Hematopoietic multipotent progenitor cell treated with erythropoietin and hydrocortisone succinate and interleukin-3 and kit ligand, for 8 days (in vitro differentiated cells): Measurements from ENCODE around the gene MSMO1.
"Not testable (repeated sequence)": the region's sequence is repeated elsewhere in the genome, so short reads cannot be mapped to it uniquely, and the experiment has no call there.

Source experiments
- DNase-seq: peaks from one replicate; pipeline ENCODE4 v3.0.0-alpha.2; 2015

Gene MSMO1

DNA sequence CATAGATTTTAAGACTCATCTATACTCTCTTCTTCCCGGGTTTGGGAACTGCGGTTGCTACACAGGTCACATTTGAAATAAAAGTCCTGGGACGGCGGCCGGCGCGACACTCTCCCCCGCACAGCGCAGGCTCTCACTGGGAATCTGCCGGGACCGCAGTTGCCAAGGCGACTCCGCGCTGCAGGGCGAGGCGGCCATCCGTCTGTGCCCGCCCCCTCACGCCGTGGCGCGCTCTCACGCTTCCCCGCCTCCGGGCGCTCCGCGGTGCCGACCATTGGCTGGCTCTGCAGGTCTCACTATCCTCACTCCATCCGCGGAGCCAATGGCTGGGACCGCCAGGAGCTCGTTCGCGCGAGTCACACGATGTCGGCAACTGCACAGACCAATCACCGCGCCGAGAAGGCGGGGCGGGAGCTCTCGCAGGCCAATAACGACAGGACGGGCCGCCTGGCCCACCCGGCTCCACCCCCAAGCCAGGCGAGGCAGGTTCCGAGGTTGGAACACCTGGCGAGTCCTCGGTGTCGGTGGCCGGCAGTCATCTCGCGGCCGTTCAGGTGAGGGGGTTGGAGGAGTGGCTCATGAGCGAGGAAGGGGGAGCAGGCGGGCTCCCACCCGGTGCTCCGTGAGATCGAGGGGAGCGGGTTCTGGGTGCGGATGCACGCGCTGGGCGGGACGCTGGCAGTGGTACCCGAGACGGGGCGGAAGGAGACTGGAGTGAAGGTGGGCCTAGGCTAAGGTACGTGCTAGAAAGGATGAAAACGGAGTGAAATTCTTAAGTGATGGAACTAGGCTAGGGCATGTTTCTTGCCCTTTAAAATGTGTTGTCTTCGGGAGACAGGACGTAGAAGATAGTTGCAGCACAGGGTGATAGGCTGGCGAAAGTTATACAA, at the start of gene MSMO1:
TSS of gene MSMO1 (plus strand) at position 459 of the 890 bp plus-strand sequence. CDS start 5,702 bp downstream, outside the sequence.
- peak; percentile 99 for DNase-seq

DNA sequence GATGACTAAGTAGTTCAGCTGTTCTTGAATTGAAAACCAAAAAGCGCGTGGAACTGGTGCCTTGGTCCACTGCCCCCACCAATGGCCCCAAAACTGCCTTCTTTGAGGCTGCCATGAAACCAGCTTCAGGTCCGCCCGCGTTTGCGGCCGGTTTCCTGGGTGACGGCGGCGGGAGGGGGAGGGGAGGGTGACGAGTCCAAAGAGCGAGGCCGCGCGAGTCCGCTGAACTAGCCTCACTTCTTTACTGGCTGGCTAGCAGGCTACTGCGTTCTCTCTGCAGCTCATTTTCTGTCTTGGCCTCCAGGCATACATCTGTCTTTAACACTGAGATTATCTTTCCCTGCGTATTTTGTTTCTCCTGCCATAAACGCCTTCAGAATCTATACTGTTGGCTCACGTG, 47.9 kb upstream of the MSMO1 start:
- DNase-seq = not testable (repeated sequence)

DNA sequence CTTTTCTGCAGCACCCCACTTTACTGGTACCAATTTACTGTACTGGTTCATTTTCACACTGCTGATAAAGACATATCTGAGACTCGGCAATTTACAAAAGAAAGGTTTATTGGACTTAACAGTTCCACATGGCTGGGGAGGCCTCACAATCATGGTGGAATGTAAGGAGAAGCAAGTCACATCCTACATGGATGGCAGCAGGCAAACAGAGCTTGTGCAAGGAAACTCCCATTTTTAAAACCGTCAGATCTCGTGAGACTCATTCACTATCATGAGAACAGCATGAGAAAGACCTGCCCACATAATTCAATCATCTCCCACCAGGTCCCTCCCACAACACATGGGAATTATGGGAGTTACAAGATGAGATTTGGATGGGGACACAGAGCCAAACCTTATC, 42.8 kb upstream of the MSMO1 start:
- not testable (repeated sequence) for DNase-seq

- not testable (repeated sequence) for DNase-seq
Measured at GRCh38 chr4:165286619-165287340, 40.7 kb upstream of the MSMO1 start.

DNA sequence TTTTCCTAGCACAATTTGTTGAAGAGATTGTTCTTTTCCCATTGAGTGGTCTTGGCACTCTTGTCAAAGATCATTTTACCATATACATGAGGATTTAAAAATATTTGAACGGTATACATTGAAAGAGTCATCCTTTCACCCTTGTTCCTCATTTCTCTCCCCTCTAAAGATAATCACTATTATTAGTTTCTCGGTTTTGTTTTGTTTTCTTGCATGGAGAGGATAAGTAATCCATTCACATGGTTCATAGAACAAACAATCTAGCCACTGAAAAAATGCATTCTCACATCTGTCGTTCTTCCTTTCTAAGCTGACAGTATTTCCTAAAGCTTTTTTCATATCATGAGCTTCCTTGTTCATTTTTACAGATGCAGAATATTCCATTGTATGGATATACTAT, 39.2 kb upstream of the MSMO1 start:
- no peak for DNase-seq

GRCh38 chr4:165288639-165289422, 38.6 kb upstream of the MSMO1 start:
- DNase-seq = no peak

GRCh38 chr4:165289423-165289785, 38.1 kb upstream of the MSMO1 start:
- no peak for DNase-seq

- DNase-seq = no peak
Measured at GRCh38 chr4:165293061-165293460, 34.4 kb upstream of the MSMO1 start.

DNA sequence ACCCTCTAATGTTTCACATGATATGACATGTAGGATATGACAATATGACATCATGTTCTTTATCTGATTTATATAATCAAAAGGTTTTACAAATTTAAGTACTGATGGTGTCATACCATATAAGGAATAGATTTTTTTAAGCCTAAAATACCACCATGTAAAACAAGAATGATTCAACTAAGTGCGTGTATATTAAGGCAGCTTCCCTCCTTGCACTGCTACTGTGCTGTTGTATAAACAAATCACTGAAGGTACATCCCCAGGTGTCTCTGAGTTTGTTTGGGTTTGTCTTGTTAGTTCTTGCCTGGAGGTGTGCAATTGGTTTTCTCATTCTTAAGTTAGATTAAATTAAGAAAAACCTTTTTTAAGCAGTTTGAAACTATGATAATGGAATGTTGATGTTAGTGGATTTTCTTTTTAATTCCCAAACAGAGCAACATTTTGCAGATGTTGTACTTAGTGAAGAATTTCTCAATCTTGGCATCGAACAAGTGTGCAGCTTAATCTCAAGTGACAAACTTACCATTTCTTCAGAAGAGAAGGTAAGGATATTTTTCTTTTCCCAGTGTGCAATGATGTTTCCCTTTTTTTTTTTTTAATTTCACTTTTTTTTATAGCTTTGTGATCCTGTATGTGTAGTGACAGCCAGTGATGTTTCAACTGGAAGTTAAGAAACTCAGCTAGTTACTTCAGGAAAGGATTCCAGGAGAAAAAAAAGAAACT, 33.4 kb upstream of the MSMO1 start:
- DNase-seq = no peak

DNA sequence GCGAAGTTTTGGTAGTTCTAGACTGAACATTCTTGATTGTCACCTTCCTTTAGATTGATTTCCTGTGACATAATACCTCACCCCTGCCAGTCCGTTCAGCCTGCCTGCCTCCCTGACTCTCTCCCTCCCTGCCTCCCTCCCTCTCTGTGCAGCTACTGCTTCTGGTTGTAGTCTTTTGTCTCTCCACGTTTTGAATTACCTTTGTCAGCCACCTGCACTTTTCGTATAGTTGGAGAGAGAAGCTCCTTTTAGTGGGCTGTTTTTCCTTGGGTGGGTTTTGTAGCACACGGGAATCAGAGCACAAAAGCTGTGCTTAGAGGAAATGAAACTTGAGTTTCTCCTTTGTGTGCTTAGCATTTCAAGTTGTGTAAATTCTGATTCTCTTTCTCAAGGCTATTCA, 32.6 kb upstream of the MSMO1 start:
- no peak for DNase-seq

DNA sequence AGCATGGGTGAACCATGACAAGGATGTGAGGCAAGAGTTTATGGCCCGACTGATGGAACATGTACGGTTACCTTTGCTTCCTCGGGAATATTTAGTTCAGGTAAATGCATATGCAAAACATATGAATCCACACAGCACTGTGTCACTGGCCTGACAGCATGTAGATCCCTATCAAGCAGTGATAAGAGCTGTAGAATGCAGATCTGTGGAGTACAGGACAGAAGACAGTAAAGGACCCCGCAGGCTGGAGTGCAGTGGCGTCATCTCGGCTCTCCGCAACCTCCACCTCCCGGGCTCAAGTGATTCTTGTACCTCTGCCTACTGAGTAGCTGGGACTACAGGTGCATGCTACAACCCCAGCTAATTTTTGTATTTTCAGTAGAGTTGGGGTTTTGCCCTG, 29.8 kb upstream of the MSMO1 start:
- no peak for DNase-seq

DNA sequence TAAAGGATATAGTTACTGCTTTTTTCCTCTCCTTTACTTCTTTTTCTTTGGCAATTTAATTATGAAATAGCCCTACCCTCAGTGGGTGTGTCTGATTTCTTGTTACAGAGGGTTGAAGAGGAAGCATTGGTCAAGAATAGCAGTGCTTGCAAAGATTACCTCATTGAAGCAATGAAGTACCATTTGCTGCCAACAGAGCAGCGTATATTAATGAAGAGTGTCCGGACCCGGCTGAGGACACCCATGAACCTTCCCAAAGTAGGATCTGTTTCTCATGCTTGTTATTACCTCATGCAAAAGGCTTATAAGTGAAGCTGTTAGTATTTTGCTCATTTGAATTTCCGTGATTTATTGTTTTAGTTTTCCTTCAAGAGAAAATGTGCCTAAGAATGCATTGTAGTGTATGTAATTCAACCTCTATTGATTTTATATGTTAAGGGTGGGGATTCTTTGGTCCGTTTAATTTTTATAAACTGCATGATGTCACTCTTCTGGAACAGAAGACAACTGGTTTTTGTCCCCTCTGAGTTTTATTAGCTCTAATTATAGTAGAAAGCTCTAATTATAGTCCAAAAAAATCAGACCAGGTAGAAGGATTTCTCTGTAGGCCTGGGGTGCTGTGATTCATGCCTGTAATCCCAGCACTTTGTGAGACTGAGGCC, 27.9 kb upstream of the MSMO1 start:
- DNase-seq = no peak

DNA sequence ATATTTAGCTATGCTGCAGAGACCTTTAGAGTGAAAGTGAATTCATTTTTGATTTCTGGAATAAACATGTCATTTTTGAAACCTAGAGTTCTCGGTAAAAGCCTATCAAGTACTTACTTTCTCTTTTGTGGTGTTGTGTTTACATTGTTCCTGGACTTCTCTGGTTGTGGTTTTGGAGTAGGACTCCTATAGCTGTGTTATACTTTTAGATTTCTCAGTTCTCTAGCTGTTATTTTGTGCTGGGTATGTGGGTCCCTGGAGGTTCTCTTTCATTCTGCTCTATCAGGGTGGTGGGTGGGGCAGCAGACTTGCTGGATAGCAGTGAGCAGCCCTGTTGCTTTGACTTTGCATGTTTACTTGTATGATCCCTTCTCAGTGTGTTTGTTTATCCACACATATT, 25.6 kb upstream of the MSMO1 start:
- DNase-seq = peak; percentile 13

DNA sequence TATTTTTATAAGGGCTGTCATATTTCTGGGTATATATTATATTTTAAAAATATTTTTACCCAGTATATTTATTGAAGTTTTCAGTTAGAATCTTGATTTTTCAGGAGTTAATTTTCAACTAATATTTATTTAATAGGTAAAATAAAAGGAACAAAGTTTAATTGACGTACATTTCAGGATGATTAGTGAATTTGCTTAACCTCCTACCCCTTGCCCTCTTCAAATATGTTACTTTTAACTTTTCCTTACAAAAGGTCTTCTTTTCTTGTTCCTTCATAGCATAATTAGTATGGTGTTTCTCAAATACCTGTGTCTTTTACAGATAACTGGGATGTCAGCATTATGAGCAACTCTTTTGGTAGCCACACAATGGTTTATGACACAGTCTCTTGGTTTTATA, 24.8 kb upstream of the MSMO1 start:
- DNase-seq = no peak

DNA sequence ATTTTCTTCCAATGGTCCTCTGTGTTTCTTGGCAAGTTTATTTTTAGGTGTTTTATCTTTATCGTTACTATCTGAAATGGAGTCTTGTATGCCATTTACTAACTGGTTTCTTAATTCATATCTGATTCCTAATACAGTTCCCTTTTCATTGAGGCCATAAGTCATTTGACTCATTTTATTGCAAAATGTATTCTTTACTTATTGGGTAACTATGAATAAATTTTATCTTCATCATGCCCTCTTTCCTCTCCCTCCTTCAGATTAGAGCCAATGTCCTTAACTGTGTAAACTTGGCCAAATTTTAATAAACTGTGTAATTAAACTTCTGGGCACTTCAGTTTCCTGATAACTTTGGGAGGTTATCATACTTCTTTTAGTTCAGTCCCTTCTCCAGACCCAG, 19.3 kb upstream of the MSMO1 start:
- no peak for DNase-seq

- no peak for DNase-seq
Measured at GRCh38 chr4:165308606-165309005, 18.9 kb upstream of the MSMO1 start.

DNA sequence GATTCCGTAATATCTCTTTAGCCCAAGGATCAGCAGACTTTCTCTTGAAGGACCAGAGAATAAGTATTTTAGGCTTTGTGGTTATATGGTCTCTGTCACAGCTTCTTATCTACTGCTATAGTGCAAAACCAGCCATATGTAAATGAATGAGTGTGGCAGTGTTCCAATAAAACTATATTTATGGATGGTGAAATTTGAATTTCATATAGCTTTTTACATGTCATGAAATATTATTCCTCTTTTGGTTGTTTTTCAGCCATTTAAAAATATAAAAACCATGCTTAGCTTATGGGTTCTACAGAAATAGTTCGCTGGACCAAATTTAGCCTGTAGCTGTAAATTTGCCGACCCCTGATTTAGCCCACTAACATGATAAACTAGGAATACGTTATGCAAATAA, 18.0 kb upstream of the MSMO1 start:
- DNase-seq = peak; percentile 27

DNA sequence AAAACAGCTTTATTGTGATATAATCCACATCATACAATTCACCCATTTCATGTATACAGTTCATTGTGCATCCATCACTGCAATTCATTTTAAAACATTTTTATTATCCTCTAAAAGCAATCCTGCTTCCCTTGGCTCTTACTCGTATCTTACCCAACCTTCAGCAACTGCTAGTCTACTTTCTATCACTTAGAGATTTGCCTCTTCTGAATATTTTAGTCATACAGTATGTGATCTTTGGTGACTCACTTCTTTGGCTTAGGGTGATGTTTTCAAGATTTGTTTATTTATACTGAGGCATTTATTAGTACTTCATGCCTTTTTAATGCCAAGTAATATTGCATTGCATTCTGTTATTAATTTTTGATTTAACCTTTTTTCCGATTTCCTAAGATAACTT, 15.0 kb upstream of the MSMO1 start:
- no peak for DNase-seq

DNA sequence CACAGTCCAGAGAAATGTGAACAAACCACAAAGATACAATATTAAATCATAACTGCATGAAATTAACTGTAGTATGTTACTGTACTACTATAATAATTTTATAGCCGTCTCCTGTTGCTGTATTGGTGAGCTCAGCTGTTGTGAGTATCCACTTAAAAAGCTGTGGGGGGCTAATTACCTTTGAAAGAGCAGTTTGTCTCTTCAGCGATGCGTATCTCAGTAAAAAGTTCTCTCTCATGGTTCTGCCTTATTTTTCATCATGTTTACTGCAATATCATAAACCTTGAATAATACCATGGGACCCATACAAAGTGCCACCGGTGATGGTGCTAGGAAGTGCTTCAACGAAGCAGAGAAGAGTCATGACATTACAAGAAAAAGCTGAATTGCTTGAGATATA, 8.4 kb upstream of the MSMO1 start:
- DNase-seq = no peak

GRCh38 chr4:165319509-165319908, 8.0 kb upstream of the MSMO1 start:
- DNase-seq = no peak

- DNase-seq = no peak
Measured at GRCh38 chr4:165324236-165324917, 3.1 kb upstream of the MSMO1 start.

DNA sequence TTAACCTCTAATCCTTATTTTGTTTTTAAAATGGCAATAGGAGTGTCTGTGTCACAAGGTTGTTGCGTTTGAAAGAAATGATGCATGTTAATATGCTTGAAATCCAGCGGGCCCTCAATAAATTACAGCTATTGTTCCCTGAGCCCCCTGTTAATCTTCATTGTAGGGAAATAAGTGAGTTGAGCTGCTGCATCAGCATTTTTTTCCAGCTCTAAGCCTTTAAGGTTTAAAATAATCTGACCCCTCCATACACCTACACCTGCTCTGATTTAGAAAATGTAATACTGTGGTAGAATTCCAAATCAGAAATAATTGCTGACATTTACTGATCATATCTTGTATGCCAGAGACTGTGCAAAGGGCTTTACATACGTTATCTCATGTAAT, 2.6 kb upstream of the MSMO1 start:
- DNase-seq = no peak
